ENCODE data around the gene MT1HL1. TPM values are rescaled to one million over a fixed set of nuclear protein-coding genes. Genes with fewer than 3 reads are reported as not detected.

Gene MT1HL1
- total RNA-seq, 1 experiment from 2014 or later = not detected

DNA sequence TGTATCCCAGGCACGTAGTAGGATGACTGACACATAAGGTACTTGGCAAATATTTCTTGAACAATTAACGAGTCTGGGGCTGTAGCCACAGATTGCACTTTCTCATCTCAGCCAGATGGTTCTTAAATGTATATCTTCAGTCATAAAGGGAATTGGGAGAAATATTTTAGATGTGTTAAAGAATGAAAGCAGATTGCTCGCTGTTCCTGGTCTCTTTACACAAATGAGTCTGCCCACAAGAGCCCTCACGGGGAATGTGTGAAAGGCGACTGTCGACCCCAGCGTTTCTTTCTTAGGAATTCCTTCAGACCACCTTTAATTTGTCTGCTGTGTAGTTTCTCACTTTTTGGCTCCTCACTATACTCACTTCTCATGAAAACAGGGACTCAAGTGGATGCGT lies 725 bp downstream of the MT1HL1 start (continued):
- TF ChIP-seq TP53 (CRISPR knock-in tag; IDR thresholded peaks at IDR 0.05) (no peak), GRHL2 (CRISPR knock-in tag; IDR thresholded peaks at IDR 0.05; ENCODE audit: insufficient replicate concordance, severe bottlenecking) (no peak), CREB1 (CRISPR knock-in tag; IDR thresholded peaks at IDR 0.05) (no peak), JAZF1 (CRISPR knock-in tag; IDR thresholded peaks at IDR 0.05) (no peak), ZNF416 (CRISPR knock-in tag; IDR thresholded peaks at IDR 0.05) (no peak), SMAD3 (CRISPR knock-in tag; IDR thresholded peaks at IDR 0.05; ENCODE audit: borderline replicate concordance) (no peak), ELF4 (CRISPR knock-in tag; IDR thresholded peaks at IDR 0.05; ENCODE audit: low read depth) (no peak)
- TF ChIP-seq, protein P1, sequence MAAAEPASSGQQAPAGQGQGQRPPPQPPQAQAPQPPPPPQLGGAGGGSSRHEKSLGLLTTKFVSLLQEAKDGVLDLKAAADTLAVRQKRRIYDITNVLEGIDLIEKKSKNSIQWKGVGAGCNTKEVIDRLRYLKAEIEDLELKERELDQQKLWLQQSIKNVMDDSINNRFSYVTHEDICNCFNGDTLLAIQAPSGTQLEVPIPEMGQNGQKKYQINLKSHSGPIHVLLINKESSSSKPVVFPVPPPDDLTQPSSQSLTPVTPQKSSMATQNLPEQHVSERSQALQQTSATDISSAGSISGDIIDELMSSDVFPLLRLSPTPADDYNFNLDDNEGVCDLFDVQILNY (CRISPR knock-in tag; IDR thresholded peaks at IDR 0.05) = no peak
- TF ChIP-seq, protein P2, sequence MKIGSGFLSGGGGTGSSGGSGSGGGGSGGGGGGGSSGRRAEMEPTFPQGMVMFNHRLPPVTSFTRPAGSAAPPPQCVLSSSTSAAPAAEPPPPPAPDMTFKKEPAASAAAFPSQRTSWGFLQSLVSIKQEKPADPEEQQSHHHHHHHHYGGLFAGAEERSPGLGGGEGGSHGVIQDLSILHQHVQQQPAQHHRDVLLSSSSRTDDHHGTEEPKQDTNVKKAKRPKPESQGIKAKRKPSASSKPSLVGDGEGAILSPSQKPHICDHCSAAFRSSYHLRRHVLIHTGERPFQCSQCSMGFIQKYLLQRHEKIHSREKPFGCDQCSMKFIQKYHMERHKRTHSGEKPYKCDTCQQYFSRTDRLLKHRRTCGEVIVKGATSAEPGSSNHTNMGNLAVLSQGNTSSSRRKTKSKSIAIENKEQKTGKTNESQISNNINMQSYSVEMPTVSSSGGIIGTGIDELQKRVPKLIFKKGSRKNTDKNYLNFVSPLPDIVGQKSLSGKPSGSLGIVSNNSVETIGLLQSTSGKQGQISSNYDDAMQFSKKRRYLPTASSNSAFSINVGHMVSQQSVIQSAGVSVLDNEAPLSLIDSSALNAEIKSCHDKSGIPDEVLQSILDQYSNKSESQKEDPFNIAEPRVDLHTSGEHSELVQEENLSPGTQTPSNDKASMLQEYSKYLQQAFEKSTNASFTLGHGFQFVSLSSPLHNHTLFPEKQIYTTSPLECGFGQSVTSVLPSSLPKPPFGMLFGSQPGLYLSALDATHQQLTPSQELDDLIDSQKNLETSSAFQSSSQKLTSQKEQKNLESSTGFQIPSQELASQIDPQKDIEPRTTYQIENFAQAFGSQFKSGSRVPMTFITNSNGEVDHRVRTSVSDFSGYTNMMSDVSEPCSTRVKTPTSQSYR (CRISPR knock-in tag; IDR thresholded peaks at IDR 0.05) = no peak
- TF ChIP-seq, protein P3, sequence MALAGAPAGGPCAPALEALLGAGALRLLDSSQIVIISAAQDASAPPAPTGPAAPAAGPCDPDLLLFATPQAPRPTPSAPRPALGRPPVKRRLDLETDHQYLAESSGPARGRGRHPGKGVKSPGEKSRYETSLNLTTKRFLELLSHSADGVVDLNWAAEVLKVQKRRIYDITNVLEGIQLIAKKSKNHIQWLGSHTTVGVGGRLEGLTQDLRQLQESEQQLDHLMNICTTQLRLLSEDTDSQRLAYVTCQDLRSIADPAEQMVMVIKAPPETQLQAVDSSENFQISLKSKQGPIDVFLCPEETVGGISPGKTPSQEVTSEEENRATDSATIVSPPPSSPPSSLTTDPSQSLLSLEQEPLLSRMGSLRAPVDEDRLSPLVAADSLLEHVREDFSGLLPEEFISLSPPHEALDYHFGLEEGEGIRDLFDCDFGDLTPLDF (CRISPR knock-in tag; IDR thresholded peaks at IDR 0.05) = no peak
- TF ChIP-seq, protein P4, sequence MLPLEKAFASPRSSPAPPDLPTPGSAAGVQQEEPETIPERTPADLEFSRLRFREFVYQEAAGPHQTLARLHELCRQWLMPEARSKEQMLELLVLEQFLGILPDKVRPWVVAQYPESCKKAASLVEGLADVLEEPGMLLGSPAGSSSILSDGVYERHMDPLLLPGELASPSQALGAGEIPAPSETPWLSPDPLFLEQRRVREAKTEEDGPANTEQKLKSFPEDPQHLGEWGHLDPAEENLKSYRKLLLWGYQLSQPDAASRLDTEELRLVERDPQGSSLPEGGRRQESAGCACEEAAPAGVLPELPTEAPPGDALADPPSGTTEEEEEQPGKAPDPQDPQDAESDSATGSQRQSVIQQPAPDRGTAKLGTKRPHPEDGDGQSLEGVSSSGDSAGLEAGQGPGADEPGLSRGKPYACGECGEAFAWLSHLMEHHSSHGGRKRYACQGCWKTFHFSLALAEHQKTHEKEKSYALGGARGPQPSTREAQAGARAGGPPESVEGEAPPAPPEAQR (CRISPR knock-in tag; IDR thresholded peaks at IDR 0.05) = no peak

DNA sequence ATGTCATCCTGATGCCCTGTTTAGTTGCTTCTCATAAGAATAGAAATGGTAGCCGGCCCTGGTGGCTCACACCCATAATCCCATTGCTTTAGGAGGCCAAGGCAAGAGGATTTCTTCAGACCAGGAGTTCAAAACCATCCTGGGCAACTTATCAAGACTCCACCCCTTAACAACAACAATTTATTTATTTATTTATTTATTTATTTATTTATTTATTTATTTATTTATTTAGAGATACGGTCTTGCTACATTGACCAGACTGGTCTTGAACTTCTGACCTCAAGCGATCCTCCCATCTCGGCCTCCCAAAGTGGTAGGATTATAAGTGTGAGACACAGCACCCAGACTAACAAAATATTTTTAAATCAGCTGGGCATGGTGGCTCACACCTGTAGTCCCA lies 4.0 kb downstream of the MT1HL1 start:
- Mint-ChIP-seq H3K36me3 (no peaks in the 10 kb centered on the region), H3K27me3 (ENCODE audit: low read depth) (peaks cover 3% of the 10 kb centered on the region; the same call in 1 of the 2 replicates), H3K4me3 (no peak overlapping the region), H3K27ac (no peak overlapping the region), H3K4me1 (peaks cover 24% of the 10 kb centered on the region), H3K9me3 (peaks cover 13% of the 10 kb centered on the region)
- DNase-seq (ENCODE audit: low spot score) (no peak), ATAC-seq (no peak)
- CTCF ChIA-PET = no interaction called here
- POLR2A ChIA-PET = no interaction called here
- TF ChIP-seq TEAD4 (CRISPR knock-in tag; IDR thresholded peaks at IDR 0.05) = no peak
- TF ChIP-seq, protein P5, sequence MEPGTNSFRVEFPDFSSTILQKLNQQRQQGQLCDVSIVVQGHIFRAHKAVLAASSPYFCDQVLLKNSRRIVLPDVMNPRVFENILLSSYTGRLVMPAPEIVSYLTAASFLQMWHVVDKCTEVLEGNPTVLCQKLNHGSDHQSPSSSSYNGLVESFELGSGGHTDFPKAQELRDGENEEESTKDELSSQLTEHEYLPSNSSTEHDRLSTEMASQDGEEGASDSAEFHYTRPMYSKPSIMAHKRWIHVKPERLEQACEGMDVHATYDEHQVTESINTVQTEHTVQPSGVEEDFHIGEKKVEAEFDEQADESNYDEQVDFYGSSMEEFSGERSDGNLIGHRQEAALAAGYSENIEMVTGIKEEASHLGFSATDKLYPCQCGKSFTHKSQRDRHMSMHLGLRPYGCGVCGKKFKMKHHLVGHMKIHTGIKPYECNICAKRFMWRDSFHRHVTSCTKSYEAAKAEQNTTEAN (CRISPR knock-in tag; IDR thresholded peaks at IDR 0.05) = no peak
- no peak for TF ChIP-seq JAZF1 (CRISPR knock-in tag; IDR thresholded peaks at IDR 0.05)
- TF ChIP-seq JUN (CRISPR knock-in tag; IDR thresholded peaks at IDR 0.05) = no peak
- TF ChIP-seq CREB1 (CRISPR knock-in tag; IDR thresholded peaks at IDR 0.05) = no peak
- TF ChIP-seq SP1 (CRISPR knock-in tag; conservative IDR thresholded peaks at IDR 0.05) = no peak
- TF ChIP-seq, protein P6, sequence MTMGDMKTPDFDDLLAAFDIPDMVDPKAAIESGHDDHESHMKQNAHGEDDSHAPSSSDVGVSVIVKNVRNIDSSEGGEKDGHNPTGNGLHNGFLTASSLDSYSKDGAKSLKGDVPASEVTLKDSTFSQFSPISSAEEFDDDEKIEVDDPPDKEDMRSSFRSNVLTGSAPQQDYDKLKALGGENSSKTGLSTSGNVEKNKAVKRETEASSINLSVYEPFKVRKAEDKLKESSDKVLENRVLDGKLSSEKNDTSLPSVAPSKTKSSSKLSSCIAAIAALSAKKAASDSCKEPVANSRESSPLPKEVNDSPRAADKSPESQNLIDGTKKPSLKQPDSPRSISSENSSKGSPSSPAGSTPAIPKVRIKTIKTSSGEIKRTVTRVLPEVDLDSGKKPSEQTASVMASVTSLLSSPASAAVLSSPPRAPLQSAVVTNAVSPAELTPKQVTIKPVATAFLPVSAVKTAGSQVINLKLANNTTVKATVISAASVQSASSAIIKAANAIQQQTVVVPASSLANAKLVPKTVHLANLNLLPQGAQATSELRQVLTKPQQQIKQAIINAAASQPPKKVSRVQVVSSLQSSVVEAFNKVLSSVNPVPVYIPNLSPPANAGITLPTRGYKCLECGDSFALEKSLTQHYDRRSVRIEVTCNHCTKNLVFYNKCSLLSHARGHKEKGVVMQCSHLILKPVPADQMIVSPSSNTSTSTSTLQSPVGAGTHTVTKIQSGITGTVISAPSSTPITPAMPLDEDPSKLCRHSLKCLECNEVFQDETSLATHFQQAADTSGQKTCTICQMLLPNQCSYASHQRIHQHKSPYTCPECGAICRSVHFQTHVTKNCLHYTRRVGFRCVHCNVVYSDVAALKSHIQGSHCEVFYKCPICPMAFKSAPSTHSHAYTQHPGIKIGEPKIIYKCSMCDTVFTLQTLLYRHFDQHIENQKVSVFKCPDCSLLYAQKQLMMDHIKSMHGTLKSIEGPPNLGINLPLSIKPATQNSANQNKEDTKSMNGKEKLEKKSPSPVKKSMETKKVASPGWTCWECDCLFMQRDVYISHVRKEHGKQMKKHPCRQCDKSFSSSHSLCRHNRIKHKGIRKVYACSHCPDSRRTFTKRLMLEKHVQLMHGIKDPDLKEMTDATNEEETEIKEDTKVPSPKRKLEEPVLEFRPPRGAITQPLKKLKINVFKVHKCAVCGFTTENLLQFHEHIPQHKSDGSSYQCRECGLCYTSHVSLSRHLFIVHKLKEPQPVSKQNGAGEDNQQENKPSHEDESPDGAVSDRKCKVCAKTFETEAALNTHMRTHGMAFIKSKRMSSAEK (CRISPR knock-in tag; IDR thresholded peaks at IDR 0.05; ENCODE audit: borderline replicate concordance) = no peak
- TF ChIP-seq, protein P7, sequence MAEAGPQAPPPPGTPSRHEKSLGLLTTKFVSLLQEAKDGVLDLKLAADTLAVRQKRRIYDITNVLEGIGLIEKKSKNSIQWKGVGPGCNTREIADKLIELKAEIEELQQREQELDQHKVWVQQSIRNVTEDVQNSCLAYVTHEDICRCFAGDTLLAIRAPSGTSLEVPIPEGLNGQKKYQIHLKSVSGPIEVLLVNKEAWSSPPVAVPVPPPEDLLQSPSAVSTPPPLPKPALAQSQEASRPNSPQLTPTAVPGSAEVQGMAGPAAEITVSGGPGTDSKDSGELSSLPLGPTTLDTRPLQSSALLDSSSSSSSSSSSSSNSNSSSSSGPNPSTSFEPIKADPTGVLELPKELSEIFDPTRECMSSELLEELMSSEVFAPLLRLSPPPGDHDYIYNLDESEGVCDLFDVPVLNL (CRISPR knock-in tag; IDR thresholded peaks at IDR 0.05; ENCODE audit: borderline replicate concordance, low read depth) = no peak
- no peak for TF ChIP-seq ZBTB21 (CRISPR knock-in tag; IDR thresholded peaks at IDR 0.05; ENCODE audit: borderline replicate concordance)
- TF ChIP-seq, protein P1 (CRISPR knock-in tag; IDR thresholded peaks at IDR 0.05) = no peak
